ENCODE measurements around the gene CELF2.

Gene CELF2

GRCh38 chr10:11004144-11005077 lies 13.3 kb upstream of the CELF2 start:
- DNase-seq (ENCODE audit: low read depth), result no peak

- DNase-seq (ENCODE audit: low read depth), result no peak
Measured at GRCh38 chr10:11005725-11006427, 11.8 kb upstream of the CELF2 start.

GRCh38 chr10:11006428-11006825 lies 11.2 kb upstream of the CELF2 start:
- no peak for DNase-seq (ENCODE audit: low read depth)

- DNase-seq (ENCODE audit: low read depth), result no peak
Measured at GRCh38 chr10:11007476-11008020, 10.1 kb upstream of the CELF2 start.

- DNase-seq (ENCODE audit: low read depth), result no peak
Measured at GRCh38 chr10:11009471-11010308, 8.0 kb upstream of the CELF2 start.

- DNase-seq (ENCODE audit: low read depth), result no peak
Measured at GRCh38 chr10:11010582-11010981, 7.1 kb upstream of the CELF2 start.

GRCh38 chr10:11011436-11011835 lies 6.2 kb upstream of the CELF2 start:
- no peak for DNase-seq (ENCODE audit: low read depth)

- no peak for DNase-seq (ENCODE audit: low read depth)
Measured at GRCh38 chr10:11011984-11012383, 5.7 kb upstream of the CELF2 start.

GRCh38 chr10:11012421-11013295 lies 5.0 kb upstream of the CELF2 start:
- no peak for DNase-seq (ENCODE audit: low read depth)

- no peak for DNase-seq (ENCODE audit: low read depth)
Measured at GRCh38 chr10:11013836-11014235, 3.8 kb upstream of the CELF2 start.

- DNase-seq (ENCODE audit: low read depth), result no peak
Measured at GRCh38 chr10:11014671-11015445, 2.8 kb upstream of the CELF2 start.

- no peak for DNase-seq (ENCODE audit: low read depth)
Measured at GRCh38 chr10:11015446-11015934, 2.2 kb upstream of the CELF2 start.

- no peak for DNase-seq (ENCODE audit: low read depth)
Measured at GRCh38 chr10:11017000-11017569, 587 bp upstream of the CELF2 start.

- peak; percentile 1 for DNase-seq (ENCODE audit: low read depth)
Measured at GRCh38 chr10:11018432-11018841, 765 bp downstream of the CELF2 start.

GRCh38 chr10:11018855-11019631 lies 1.4 kb downstream of the CELF2 start:
- DNase-seq (ENCODE audit: low read depth), result no peak

GRCh38 chr10:11019724-11020547 lies 2.3 kb downstream of the CELF2 start:
- no peak for DNase-seq (ENCODE audit: low read depth)

- no peak for DNase-seq (ENCODE audit: low read depth)
Measured at GRCh38 chr10:11020548-11020942, 2.9 kb downstream of the CELF2 start.

GRCh38 chr10:11022213-11022612 lies 4.5 kb downstream of the CELF2 start:
- no peak for DNase-seq (ENCODE audit: low read depth)

Data from activated T-helper 9 cell treated with anti-CD3 and anti-CD28 coated beads, Interleukin-2, amount 50 U/mL, for 16 hours (primary cell).